Naive thymus-derived CD4-positive, alpha-beta T cell (primary cell): ENCODE data around the gene FOXO1. TPM values are rescaled to one million over a fixed set of nuclear protein-coding genes. Genes with fewer than 3 reads are reported as not detected.

Experiments used
- ATAC-seq: fragments of 150-1000 bp; cut with Tn5 transposase; 2 replicates; pipeline ENCODE4 v1.10.0; 2021; ENCODE audit warnings: mild to moderate bottlenecking, moderate library complexity
- CTCF ChIA-PET: fragments of 350-600 bp; sonication (Branson Sonifier 250); formaldehyde crosslinking; loops from one replicate; lab custom pipeline; 2021; ENCODE audit warnings: antibody characterized with exemption; lab: Charles Lee
- POLR2A ChIA-PET: fragments of 350-600 bp; sonication (Branson Sonifier 250); formaldehyde crosslinking; loops from one replicate; lab custom pipeline; 2021; ENCODE audit warnings: antibody characterized with exemption, inconsistent platforms; lab: Charles Lee
- DNase-seq, 9 donors: peaks; one replicate each; pipeline versions ENCODE4 v3.0.0 to v3.0.0-alpha.2; 2020 to 2022; ENCODE audit warnings: mixed read lengths in 1 of 9
- H3K27ac ChIP-seq: one replicate; pipeline ENCODE4 v1.7.0; 2013; ENCODE audit warnings: mild to moderate bottlenecking, low read depth, low read length, moderate library complexity
- H3K27me3 ChIP-seq, 2 donors: one replicate each; pipeline ENCODE4 v1.7.0; 2013; ENCODE audit warnings: low read length in 2 of 2, mild to moderate bottlenecking in 2 of 2, moderate library complexity in 2 of 2; ENCODE audit not compliant: control insufficient read depth in 2 of 2, insufficient read depth in 2 of 2
- H3K36me3 ChIP-seq, 3 experiments: 1 replicate in 2 of 3; 2 replicates in 1 of 3; pipeline ENCODE4 v1.7.0; 2013; ENCODE audit warnings: low read length in 3 of 3, mild to moderate bottlenecking in 3 of 3, moderate library complexity in 1 of 3; ENCODE audit not compliant: insufficient read depth in 3 of 3, control insufficient read depth in 2 of 3
- H3K4me1 ChIP-seq, 2 donors: one replicate each; pipeline ENCODE4 v1.7.0; 2013; ENCODE audit warnings: low read length in 2 of 2, mild to moderate bottlenecking in 2 of 2, moderate library complexity in 1 of 2; ENCODE audit not compliant: control insufficient read depth in 2 of 2, insufficient read depth in 2 of 2
- H3K4me3 ChIP-seq: 2 replicates; pipeline ENCODE4 v1.7.0; 2013; ENCODE audit warnings: mild to moderate bottlenecking, low read length
- H3K9me3 ChIP-seq, 3 experiments: 1 replicate in 2 of 3; 2 replicates in 1 of 3; pipeline ENCODE4 v1.7.0; 2013; ENCODE audit warnings: low read length in 3 of 3; ENCODE audit not compliant: control insufficient read depth in 2 of 3
- H3K27ac Mint-ChIP-seq, 9 donors: one replicate each; pipeline ENCODE4 v1.8.0; 2020 to 2022; ENCODE audit warnings: mixed read lengths in 9 of 9, mild to moderate bottlenecking in 8 of 9, moderate library complexity in 5 of 9, inconsistent platforms in 2 of 9
- H3K27me3 Mint-ChIP-seq, 5 donors: one replicate each; pipeline ENCODE4 v1.8.0; 2021 to 2022; ENCODE audit warnings: mixed read lengths in 5 of 5, mild to moderate bottlenecking in 1 of 5
- H3K36me3 Mint-ChIP-seq, 5 donors: one replicate each; pipeline ENCODE4 v1.8.0; 2020 to 2022; ENCODE audit warnings: mixed read lengths in 5 of 5, mild to moderate bottlenecking in 3 of 5, inconsistent platforms in 1 of 5
- H3K4me1 Mint-ChIP-seq, 7 donors: one replicate each; pipeline ENCODE4 v1.8.0; 2020 to 2022; ENCODE audit warnings: mixed read lengths in 7 of 7, mild to moderate bottlenecking in 3 of 7, inconsistent platforms in 1 of 7
- H3K4me3 Mint-ChIP-seq, 10 donors: one replicate each; pipeline ENCODE4 v1.8.0; 2020 to 2022; ENCODE audit warnings: mild to moderate bottlenecking in 10 of 10, mixed read lengths in 10 of 10, moderate library complexity in 6 of 10, inconsistent platforms in 2 of 10
- H3K9me3 Mint-ChIP-seq, 11 donors: one replicate each; pipeline ENCODE4 v1.8.0; 2020 to 2022; ENCODE audit warnings: mixed read lengths in 11 of 11, mild to moderate bottlenecking in 4 of 11, inconsistent platforms in 1 of 11, moderate library complexity in 1 of 11
- intact Hi-C, 2 donors: fragments of 100-400 bp; cut with micrococcal nuclease; formaldehyde crosslinking; loops; one replicate each; pipeline ENCODE4 v1.15.1; 2023
- polyA plus RNA-seq, 2 donors: library from polyadenylated mRNA; unstranded; fragments of 300-500 nt; fragmentation: Illumina TruSeq; gene quantifications; one replicate each; pipeline ENCODE4 v1.2.3, GENCODE V29; 2021
- total RNA-seq, 6 experiments: library from RNA in 5 of 6; stranded (reverse) in 5 of 6; gene quantifications; 1 replicate in 5 of 6; 2 replicates in 1 of 6; pipeline ENCODE4 v1.2.3 and lab custom pipeline; 2021 to 2026

FOXO1 gene
- total and polyA plus RNA-seq, 7 experiments from 2014 or later: 36.4 to 97.6 (median 72.5) TPM

- ChIA-PET CTCF (interaction anchor here (0.6 to 0.7 kb wide), 2 partner anchors 742 to 1495 kb away, joined by 3 read pairs; no protein-coding TSS in a partner anchor), POLR2A (interaction anchor here (0.6 to 0.7 kb wide), 2 partner anchors 57 to 72 kb away, joined by 3 to 4 read pairs; no protein-coding TSS in a partner anchor)
- no peak overlapping the region for H3K27ac ChIP-seq
- no peaks in the 10 kb centered on the region for H3K27me3 ChIP-seq
- Mint-ChIP-seq H3K27me3 (no peaks in the 10 kb centered on the region), H3K4me1 (peaks cover 68 to 97% (median 93%) of the 10 kb centered on the region in 7 donors), H3K27ac (peak overlapping the region; percentile 35 to 91 (median 78)), H3K9me3 (no peaks in the 10 kb centered on the region), H3K36me3 (peaks cover 0 to 3% (median 0%) of the 10 kb centered on the region in 5 donors), H3K4me3 (peak overlapping the region in 8 of 10 donors; percentile 4 to 71 (median 46))
- intact Hi-C loops: loop anchor here in 1 of 2 donors (10.0 kb wide), 1 partner anchor 502 kb away; no protein-coding TSS in a partner anchor
- ATAC-seq (no peak), DNase-seq (no peak)
- no peak overlapping the region for H3K4me3 ChIP-seq
- peaks cover 42 to 65% of the 10 kb centered on the region in 2 donors for H3K4me1 ChIP-seq
- H3K36me3 ChIP-seq: no peaks in the 10 kb centered on the region
- H3K9me3 ChIP-seq: no peaks in the 10 kb centered on the region
These were observed 99.6 kb downstream of the FOXO1 start for GRCh38 chr13:40566811-40567210.

- CTCF ChIA-PET: interaction anchor here (1.3 to 1.7 kb wide), 2 partner anchors 69 to 496 kb away, joined by 3 read pairs; no protein-coding TSS in a partner anchor
These were observed 100.9 kb downstream of the FOXO1 start for GRCh38 chr13:40565282-40566148.

GRCh38 chr13:40564342-40565001, 102.0 kb downstream of the FOXO1 start:
- no peaks in the 10 kb centered on the region for H3K27me3 Mint-ChIP-seq
- no peaks in the 10 kb centered on the region for H3K27me3 ChIP-seq
- POLR2A ChIA-PET: interaction anchor here (1.4 kb wide), 1 partner anchor 12 kb away, joined by 5 read pairs; no protein-coding TSS in a partner anchor
- intact Hi-C loops: loop anchor here (1.0 to 10.0 kb wide), 2 partner anchors 8 to 500 kb away; no protein-coding TSS in a partner anchor
- peak overlapping the region in 9 of 10 donors; percentile 51 to 81 (median 72) for H3K4me3 Mint-ChIP-seq
- no peak overlapping the region for H3K4me3 ChIP-seq
- peak overlapping the region; percentile 46 for H3K27ac ChIP-seq
- H3K27ac Mint-ChIP-seq: peak overlapping the region; percentile 27 to 96 (median 81)
- H3K4me1 ChIP-seq: peaks cover 36 to 61% of the 10 kb centered on the region in 2 donors
- H3K9me3 ChIP-seq: no peaks in the 10 kb centered on the region
- no peaks in the 10 kb centered on the region for H3K9me3 Mint-ChIP-seq
- ATAC-seq (peak; percentile 65), DNase-seq (peak in 1 of 9 donors; percentile 45)
- peaks cover 4 to 19% (median 13%) of the 10 kb centered on the region in 5 donors for H3K36me3 Mint-ChIP-seq
- peaks cover 0 to 14% (median 12%) of the 10 kb centered on the region in 3 experiments for H3K36me3 ChIP-seq
- CTCF ChIA-PET: interaction anchor here (0.7 to 1.7 kb wide), 3 partner anchors 52 to 495 kb away, joined by 3 read pairs; no protein-coding TSS in a partner anchor
- peaks cover 61 to 96% (median 92%) of the 10 kb centered on the region in 7 donors for H3K4me1 Mint-ChIP-seq

More at GRCh38 chr13:40565282-40566148, 100.9 kb downstream of the FOXO1 start:
- H3K36me3 Mint-ChIP-seq: peaks cover 4 to 9% (median 5%) of the 10 kb centered on the region in 5 donors
- Histone ChIP-seq H3K27me3 (no peaks in the 10 kb centered on the region), H3K9me3 (no peaks in the 10 kb centered on the region), H3K27ac (peak overlapping the region; percentile 46), H3K4me3 (no peak overlapping the region), H3K4me1 (peaks cover 38 to 57% of the 10 kb centered on the region in 2 donors), H3K36me3 (peaks cover 0 to 4% (median 1%) of the 10 kb centered on the region in 3 experiments)
- intact Hi-C loops: loop anchor here in 1 of 2 donors (10.0 kb wide), 1 partner anchor 501 kb away; no protein-coding TSS in a partner anchor
- H3K27me3 Mint-ChIP-seq: no peaks in the 10 kb centered on the region
- H3K27ac Mint-ChIP-seq: peak overlapping the region in 8 of 9 donors; percentile 47 to 96 (median 84)
- peaks cover 64 to 96% (median 92%) of the 10 kb centered on the region in 7 donors for H3K4me1 Mint-ChIP-seq
- ATAC-seq (no peak), DNase-seq (no peak)
- no peaks in the 10 kb centered on the region for H3K9me3 Mint-ChIP-seq
- peak overlapping the region; percentile 16 to 81 (median 69) for H3K4me3 Mint-ChIP-seq
- POLR2A ChIA-PET: interaction anchor here (0.9 to 1.4 kb wide), 2 partner anchors 11 to 37 kb away, joined by 3 to 5 read pairs; no protein-coding TSS in a partner anchor

- no peaks in the 10 kb centered on the region for H3K27me3 ChIP-seq
- no peaks in the 10 kb centered on the region for H3K9me3 Mint-ChIP-seq
- CTCF ChIA-PET: interaction anchor here (0.7 to 1.7 kb wide), 2 partner anchors 53 to 67 kb away, joined by 3 read pairs; no protein-coding TSS in a partner anchor
- peak overlapping the region in 8 of 10 donors; percentile 51 to 81 (median 72) for H3K4me3 Mint-ChIP-seq
- ATAC-seq (peak; percentile 28), DNase-seq (no peak)
- intact Hi-C loops: loop anchor here (1.0 to 10.0 kb wide), 4 partner anchors 9 to 499 kb away; no protein-coding TSS in a partner anchor
- peak overlapping the region; percentile 31 to 96 (median 81) for H3K27ac Mint-ChIP-seq
- H3K36me3 ChIP-seq: peaks cover 0 to 19% (median 15%) of the 10 kb centered on the region in 3 experiments
- no peaks in the 10 kb centered on the region for H3K27me3 Mint-ChIP-seq
- peaks cover 4 to 27% (median 17%) of the 10 kb centered on the region in 5 donors for H3K36me3 Mint-ChIP-seq
- peaks cover 59 to 96% (median 92%) of the 10 kb centered on the region in 7 donors for H3K4me1 Mint-ChIP-seq
- peaks cover 31 to 62% of the 10 kb centered on the region in 2 donors for H3K4me1 ChIP-seq
- no peak overlapping the region for H3K4me3 ChIP-seq
- H3K27ac ChIP-seq: peak overlapping the region; percentile 46
- H3K9me3 ChIP-seq: no peaks in the 10 kb centered on the region
- POLR2A ChIA-PET: interaction anchor here (0.6 kb wide), 1 partner anchor 25 kb away, joined by 6 read pairs; no protein-coding TSS in a partner anchor
These were observed 102.9 kb downstream of the FOXO1 start for GRCh38 chr13:40563350-40564125.

- Histone ChIP-seq H3K4me3 (no peak overlapping the region), H3K4me1 (peaks cover 31 to 59% of the 10 kb centered on the region in 2 donors), H3K27ac (peak overlapping the region; percentile 46), H3K27me3 (no peaks in the 10 kb centered on the region), H3K9me3 (no peaks in the 10 kb centered on the region), H3K36me3 (peaks cover 0 to 19% (median 15%) of the 10 kb centered on the region in 3 experiments)
- H3K36me3 Mint-ChIP-seq: peaks cover 4 to 28% (median 20%) of the 10 kb centered on the region in 5 donors
- peak overlapping the region in 8 of 9 donors; percentile 47 to 94 (median 81) for H3K27ac Mint-ChIP-seq
- H3K4me1 Mint-ChIP-seq: peaks cover 57 to 96% (median 92%) of the 10 kb centered on the region in 7 donors
- intact Hi-C loops: loop anchor here (2.0 to 10.0 kb wide), 3 partner anchors 14 to 498 kb away; no protein-coding TSS in a partner anchor
- DNase-seq (no peak), ATAC-seq (peak; percentile 18)
- CTCF ChIA-PET: no interaction called here
- H3K9me3 Mint-ChIP-seq: no peaks in the 10 kb centered on the region
- POLR2A ChIA-PET: interaction anchor here (0.6 kb wide), 1 partner anchor 25 kb away, joined by 6 read pairs; no protein-coding TSS in a partner anchor
- peak overlapping the region in 9 of 10 donors; percentile 11 to 81 (median 72) for H3K4me3 Mint-ChIP-seq
- H3K27me3 Mint-ChIP-seq: no peaks in the 10 kb centered on the region
These were observed 103.5 kb downstream of the FOXO1 start for GRCh38 chr13:40562975-40563349.
